DND-41 (cell line): ENCODE measurements around the gene TBC1D20.

Experiments
- CTCF ChIP-seq: IDR thresholded peaks from 2 replicates; pipeline ENCODE4 v1.5.1; 2012; ENCODE audit warnings: borderline replicate concordance, low read length, moderate library complexity, mild to moderate bottlenecking; ENCODE audit not compliant: poor library complexity, severe bottlenecking; ENCODE audit errors: extremely low read depth
- EZH2 ChIP-seq: IDR thresholded peaks from 3 replicates; pipeline ENCODE4 v1.6.1; 2012; ENCODE audit warnings: borderline replicate concordance, low read depth, mild to moderate bottlenecking, moderate library complexity, low read length, inconsistent platforms; ENCODE audit not compliant: severe bottlenecking

- TF ChIP-seq CTCF, result no peak
- no peak for TF ChIP-seq EZH2
Measured at GRCh38 chr20:400454-401275, 61.7 kb downstream of the TBC1D20 start.
